RWPE1 (cell line): ENCODE data around the gene CPNE5.
"Not testable (repeated sequence)": the region's sequence is repeated elsewhere in the genome, so short reads cannot be mapped to it uniquely, and the experiment has no call there.

ENCODE experiments used
- CTCF ChIA-PET: fragments of 350-600 bp; sonication (Branson Sonifier 250); formaldehyde crosslinking; extraction: SDS; loops from one replicate; lab custom pipeline; 2021; lab: Yijun Ruan, JAX
- POLR2A ChIA-PET: fragments of 400-600 bp; formaldehyde crosslinking; extraction: SDS; loops from one replicate; lab custom pipeline; 2020; ENCODE audit warnings: antibody characterized with exemption; ENCODE audit not compliant: low non-redundant PET; lab: Yijun Ruan, JAX
- DNase-seq: peaks from one replicate; pipeline ENCODE4 v3.0.0; 2012; ENCODE audit warnings: low spot score
- H3K27ac ChIP-seq: fragments of 450-650 bp; 2 replicates; pipeline ENCODE4 v1.5.1; 2017
- TF ChIP-seq, protein P1 (sequence below): fragments of 450-650 bp; conservative IDR thresholded peaks from 2 replicates; pipeline ENCODE4 v1.5.1; 2017; ENCODE audit warnings: low read depth, mild to moderate bottlenecking

Gene CPNE5

DNA sequence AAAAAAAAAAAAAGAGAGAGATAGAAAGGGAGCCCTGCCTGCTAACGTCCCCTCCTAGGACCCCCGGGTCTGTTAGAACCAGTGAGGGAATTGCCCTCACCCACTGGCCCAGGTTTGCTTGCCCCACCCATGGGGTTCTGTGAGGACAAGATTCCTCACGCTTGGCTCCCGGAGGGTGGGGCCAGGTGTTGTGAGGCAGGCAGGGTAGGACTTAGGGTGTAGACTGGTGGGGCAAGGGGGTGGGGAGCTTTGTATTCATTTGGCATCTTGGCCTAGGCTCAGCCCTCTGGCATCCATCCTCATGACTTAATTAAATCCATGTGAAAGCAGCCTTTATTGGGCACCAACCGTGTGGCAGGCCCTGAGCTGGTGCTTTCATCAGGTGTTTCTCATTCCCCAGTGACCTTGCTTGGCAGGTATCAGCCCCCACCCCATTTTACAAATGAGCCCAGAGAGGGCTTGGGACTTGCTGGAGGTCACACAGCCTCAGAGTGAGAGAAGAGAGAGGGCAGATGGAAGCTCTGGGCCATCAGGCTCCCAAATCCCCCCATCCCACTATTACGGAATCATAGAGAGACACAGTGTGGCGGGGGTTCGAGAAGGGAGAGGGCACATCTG, 122.7 kb downstream of the CPNE5 start:
- CTCF ChIA-PET = no interaction called here
- POLR2A ChIA-PET = no interaction called here

DNA sequence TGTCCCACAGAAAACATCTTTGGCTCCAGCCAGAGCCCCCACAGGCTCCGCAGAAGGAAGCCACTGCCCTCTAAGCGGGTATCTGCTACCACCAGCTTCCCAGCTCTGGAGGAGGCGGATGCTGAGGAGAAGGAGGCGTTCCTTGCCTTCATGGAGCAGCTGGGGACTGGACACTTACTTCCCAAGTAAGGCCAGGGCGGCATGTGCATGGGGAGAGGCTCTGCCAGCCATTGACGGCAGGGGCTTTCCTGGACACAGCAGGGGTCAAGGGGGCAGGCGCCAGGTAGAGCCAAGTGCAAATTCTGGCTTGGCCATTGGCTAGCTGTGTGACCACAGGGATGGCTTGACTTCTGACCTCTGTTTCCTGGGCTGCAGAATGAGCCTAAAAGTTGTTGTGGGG, 123.8 kb downstream of the CPNE5 start:
- peak overlapping the region; percentile 62 for H3K27ac ChIP-seq
- ChIA-PET CTCF (no interaction called here), POLR2A (no interaction called here)
- TF ChIP-seq, protein P1, sequence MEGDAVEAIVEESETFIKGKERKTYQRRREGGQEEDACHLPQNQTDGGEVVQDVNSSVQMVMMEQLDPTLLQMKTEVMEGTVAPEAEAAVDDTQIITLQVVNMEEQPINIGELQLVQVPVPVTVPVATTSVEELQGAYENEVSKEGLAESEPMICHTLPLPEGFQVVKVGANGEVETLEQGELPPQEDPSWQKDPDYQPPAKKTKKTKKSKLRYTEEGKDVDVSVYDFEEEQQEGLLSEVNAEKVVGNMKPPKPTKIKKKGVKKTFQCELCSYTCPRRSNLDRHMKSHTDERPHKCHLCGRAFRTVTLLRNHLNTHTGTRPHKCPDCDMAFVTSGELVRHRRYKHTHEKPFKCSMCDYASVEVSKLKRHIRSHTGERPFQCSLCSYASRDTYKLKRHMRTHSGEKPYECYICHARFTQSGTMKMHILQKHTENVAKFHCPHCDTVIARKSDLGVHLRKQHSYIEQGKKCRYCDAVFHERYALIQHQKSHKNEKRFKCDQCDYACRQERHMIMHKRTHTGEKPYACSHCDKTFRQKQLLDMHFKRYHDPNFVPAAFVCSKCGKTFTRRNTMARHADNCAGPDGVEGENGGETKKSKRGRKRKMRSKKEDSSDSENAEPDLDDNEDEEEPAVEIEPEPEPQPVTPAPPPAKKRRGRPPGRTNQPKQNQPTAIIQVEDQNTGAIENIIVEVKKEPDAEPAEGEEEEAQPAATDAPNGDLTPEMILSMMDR = no peak
- no peak for DNase-seq

More for the DNA sequence above, 122.7 kb downstream of the CPNE5 start:
- TF ChIP-seq, protein P1 = no peak
- DNase-seq = peak; percentile 38
- H3K27ac ChIP-seq = peak overlapping the region; percentile 62

DNA sequence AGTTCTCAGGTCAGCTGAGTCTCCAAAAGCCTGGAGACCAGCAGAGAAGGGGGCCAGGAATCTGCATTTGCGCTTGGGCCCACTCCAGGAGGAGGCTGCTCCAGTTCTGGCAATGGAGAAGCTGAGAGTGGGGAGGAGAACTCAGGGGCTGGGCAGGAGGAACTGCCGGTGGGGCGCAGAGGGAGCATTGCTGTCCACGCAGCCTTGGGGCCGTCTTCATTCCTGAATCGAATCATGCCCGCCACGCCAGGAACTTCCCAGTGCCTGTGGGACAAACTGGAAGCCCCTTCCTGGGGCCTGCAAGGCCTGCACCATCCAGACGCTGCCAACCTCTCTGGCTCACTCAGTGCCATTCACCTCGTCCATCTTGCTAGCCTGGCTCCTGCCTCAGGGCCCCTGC, 124.7 kb downstream of the CPNE5 start:
- no peak for DNase-seq
- ChIA-PET CTCF (no interaction called here), POLR2A (no interaction called here)
- no peak overlapping the region; the same call in 1 of the 2 replicates for H3K27ac ChIP-seq
- TF ChIP-seq, protein P1 = no peak

DNA sequence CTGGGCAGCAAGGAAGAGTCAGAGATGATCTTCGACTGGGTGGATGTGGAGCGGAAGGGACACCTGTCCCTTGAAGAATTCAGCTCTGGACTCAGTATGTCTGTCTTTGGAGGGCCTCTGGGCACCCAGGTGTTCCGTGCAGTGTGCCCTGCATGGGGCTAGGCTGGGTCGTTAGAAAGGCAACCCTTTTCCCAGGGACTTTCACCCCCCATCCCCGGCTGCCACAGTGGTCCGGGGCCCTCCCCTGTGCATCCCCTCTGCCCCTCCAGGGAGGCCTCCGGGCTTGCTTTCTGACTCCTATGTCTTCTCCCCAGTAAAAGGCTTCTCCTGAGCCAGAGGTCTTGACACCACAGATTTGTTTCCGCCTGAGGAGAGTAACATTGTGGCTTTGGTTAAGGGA, 125.4 kb downstream of the CPNE5 start:
- H3K27ac ChIP-seq = no peak overlapping the region
- DNase-seq = no peak
- POLR2A ChIA-PET = no interaction called here
- CTCF ChIA-PET = no interaction called here
- TF ChIP-seq, protein P1 = no peak

DNA sequence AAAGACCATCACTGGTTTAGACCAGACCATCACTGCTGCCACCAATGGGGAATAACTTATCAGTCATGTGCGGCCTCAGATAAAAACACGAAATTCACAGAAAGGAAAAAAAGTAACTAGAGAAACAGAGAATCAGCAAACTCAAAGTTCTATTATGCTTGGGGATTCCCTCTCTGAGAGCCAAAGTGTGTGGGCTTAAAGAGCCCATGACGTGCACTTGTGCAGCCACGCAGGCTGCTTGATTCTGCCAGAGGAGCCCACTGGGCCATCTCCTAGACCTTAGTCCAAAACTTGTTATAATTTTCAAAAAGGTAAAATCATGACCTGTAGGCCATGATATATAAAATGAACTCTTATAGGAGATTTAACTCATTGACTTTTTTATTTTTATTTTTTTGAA, 126.4 kb downstream of the CPNE5 start:
- no peak overlapping the region for H3K27ac ChIP-seq
- ChIA-PET POLR2A (no interaction called here), CTCF (interaction anchor here (0.6 to 1.2 kb wide), 2 partner anchors 29 to 47 kb away, joined by 3 to 6 read pairs; no protein-coding TSS in a partner anchor)
- TF ChIP-seq, protein P1 = no peak
- DNase-seq = no peak

DNA sequence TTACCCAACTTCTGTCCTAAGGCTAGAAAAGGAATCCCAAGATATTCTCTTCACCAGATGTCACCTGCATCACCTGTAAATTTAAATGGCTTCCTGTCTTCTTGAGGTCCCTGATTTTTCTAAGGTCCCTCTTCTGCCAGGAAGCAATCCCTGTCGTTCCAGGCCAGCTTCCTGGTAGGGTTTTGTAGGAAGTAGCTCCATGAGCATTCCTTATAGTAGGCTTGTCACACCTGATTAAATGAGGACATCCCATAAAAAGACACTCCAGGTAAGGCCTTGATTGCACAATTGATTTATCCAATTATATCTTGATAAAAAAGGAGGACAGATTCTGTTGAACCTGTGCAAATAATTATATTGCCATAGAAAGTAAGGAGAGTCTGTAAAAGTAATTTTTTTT, 132.9 kb downstream of the CPNE5 start:
- no peak for DNase-seq
- CTCF ChIA-PET = no interaction called here
- H3K27ac ChIP-seq = no peak overlapping the region
- TF ChIP-seq, protein P1 = no peak
- POLR2A ChIA-PET = no interaction called here

DNA sequence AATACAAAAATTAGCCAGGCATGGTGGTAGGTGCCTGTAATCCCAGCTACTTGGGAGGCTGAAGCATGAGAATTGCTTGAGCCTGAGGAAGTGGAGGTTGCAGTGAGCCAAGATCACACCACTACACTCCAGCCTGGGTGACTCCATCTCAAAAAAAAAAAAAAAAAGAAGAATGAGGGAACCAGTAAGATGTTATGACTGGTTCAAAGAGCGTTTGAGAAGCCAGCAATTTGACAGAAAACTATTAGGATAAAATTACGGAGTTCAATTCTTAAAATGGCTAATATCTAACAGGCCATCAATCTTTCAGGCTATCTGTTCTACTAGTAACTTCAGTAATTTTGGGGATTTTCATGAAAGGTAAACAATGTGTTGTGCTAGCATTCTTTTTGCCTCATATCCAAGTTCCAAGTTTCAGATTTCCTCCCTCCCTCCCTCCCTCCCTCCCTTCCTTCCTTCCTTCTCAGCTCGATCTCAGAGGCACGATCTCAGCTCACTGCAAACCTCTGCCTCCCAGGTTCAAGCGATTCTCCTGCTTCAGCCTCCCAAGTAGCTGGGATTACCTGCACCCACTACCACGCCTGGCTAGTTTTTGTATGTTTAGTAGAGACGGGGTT, 134.2 kb downstream of the CPNE5 start:
- H3K27ac ChIP-seq, POLR2A ChIA-PET, DNase-seq: not testable (repeated sequence)
- CTCF ChIA-PET = interaction anchor here (0.6 kb wide), 1 partner anchor 140 kb away, joined by 3 read pairs; no protein-coding TSS in a partner anchor
